SH-SY5Y (cell line): ENCODE results near the gene OLFML1.

Experiments
- GATA2 ChIP-seq: IDR thresholded peaks from 2 replicates; pipeline ENCODE4 v1.6.1; 2011; ENCODE audit warnings: mild to moderate bottlenecking, low read depth, low read length
- GATA3 ChIP-seq: IDR thresholded peaks from 2 replicates; pipeline ENCODE4 v1.6.1; 2011; ENCODE audit warnings: low read depth, mild to moderate bottlenecking, low read length, moderate library complexity

OLFML1 gene

DNA sequence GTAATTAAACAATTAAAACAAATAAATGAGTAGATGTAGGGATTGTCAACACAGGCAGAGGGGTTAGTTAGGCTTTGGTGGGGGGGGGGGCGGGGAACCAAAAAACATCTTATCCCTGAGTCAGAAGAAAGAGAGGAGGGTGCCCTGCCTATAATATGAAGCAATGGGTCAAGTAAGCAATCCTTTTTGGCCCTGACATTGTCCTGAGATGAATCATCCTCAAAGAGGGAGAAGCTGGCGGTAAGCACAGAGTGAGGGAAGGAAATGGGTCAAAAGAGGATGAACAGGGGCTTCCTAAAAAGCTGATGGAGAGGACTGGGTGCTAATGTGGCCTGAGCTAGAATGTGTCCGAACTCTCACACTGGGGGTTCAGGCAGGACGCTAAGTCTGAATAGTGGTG lies 4.7 kb downstream of the OLFML1 start:
- TF ChIP-seq GATA3 (no peak), GATA2 (no peak)

DNA sequence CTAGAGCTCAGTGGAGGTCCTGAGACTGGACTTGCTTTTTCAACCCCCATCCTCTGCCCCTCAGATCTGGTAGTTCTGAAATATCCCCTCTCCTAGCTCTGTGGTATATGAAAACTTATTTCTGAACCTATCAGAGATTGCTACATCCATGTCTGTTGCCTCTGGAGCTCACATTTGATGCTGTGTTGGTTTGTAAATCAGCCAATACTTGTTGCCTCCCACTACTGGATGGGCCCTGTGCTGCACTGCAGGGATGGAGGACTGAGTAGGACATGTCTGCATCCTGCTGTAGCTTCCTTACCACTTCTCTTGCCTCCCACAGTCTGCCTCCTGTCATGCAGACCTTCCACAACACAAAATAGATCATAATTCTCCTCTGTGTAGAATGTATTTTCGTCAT lies 5.2 kb downstream of the OLFML1 start:
- TF ChIP-seq GATA3 (no peak), GATA2 (no peak)

DNA sequence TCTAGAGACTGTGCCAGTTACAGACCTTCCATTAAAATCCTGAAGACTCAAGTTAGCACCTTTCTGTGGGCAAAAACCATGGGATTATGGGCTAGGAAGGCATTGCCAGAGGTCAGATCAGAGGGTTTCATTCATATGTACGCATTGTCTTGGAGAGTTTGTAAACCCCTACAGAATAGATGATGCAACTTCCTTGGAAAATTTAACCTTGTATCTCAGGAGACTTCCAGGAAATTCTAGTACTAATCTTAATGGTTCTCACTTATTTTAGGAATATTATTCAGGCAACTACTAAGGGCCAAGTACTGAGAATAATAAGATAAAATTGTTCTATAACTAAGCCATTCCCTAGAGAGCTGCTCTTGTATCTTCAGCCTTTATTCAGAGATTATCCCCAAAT lies 6.9 kb downstream of the OLFML1 start:
- TF ChIP-seq GATA2 (no peak), GATA3 (no peak)

DNA sequence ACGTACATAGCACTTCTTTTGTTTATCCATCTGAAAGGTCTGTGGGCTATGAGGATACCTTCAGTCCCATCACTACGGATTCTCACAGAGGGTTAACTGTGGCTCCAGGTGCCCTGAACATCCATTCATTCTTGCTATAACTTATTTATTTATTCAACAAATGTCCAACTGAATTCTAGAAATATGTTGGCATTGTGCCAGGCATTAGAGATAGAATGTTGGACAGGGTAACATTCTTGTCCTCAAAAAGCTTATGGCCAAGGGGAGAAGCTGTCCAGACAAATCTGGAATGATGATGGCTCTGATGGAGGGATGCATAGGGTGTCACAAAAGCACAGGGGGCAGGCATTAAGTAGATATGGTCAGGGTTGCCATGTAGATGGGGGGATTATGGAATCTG lies 8.4 kb downstream of the OLFML1 start:
- no peak for TF ChIP-seq GATA3
- no peak for TF ChIP-seq GATA2

DNA sequence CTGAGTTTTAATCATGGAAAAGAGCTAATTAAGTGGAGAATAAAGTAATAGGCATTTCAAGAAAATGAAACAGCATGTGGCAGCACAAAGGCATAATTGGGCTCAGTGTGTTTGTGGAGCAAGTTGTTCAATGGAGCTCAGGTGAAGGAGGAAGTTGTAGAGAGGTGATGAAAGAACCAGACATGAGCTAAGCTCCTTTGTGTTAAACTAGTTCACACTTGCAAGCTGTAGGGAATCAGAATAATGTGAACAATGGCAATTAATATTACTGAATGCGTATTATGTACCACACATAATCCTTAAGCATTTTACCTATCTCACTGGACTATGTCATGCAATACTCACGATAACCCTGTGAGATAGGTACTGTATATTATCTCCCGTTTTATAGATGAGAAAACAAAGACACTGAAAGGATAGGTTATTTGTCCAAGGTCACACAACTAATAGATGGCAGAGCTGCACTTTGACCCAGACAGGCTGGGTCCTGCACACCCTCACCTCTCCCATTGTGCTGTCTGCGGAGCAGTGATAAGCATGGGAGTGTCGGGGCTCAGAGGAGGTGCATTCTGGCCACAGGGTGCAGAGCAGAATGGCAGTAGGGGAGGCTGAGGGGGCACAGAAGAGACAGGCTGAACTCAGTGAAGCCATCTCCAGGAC lies 8.9 kb downstream of the OLFML1 start:
- TF ChIP-seq GATA2 (no peak), GATA3 (no peak)

DNA sequence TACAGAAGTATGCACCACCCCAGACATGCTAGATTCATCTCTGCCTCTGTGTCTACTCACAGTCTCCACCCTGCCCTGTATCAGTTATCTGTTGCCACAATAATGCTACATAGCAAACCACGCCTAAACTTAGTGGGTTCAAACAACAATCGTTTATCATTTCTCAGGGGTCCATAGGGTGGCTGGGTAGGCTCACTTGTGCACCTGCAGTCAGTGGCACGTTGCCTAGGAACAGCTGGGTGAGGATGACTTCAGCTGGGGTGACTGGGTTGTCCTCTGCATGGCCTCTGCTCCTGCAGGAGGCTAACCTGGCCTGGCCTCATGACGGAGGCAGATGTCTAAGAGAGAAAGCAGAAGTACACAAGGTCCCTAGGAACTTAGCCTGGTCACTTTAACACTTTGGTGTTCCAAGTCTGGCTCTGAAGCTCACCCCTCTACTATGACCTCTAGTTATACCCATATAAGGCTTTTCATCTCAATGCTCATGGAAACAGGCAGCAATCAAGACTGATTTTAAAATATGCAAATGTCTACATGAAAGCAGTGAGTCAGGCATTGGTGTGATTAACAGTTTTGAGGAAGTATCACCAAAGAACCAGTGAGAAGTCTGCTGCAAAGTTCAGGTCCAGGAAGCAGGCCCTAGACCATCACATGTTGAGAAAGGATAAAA lies 10.7 kb downstream of the OLFML1 start:
- TF ChIP-seq GATA3: no peak
- no peak for TF ChIP-seq GATA2

DNA sequence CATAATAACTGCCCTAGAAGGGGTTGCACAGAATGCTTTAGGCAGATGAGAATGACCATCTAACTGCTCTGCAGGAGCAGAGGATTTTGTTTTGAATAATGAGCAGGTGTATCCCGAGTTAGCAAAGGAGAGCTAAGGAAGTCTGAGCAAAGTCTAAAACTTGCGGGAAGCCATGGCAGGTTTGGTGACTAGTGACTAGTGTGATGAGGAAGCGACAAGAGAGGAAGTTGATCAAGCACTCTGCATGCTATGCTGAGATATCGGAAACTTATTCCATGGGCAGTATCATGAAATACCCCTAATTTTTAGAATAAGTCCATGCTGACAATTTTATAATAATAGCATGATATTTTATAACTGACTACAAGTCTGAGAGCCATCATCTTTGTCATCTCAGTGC lies 12.9 kb downstream of the OLFML1 start:
- TF ChIP-seq GATA3 (no peak), GATA2 (no peak)

DNA sequence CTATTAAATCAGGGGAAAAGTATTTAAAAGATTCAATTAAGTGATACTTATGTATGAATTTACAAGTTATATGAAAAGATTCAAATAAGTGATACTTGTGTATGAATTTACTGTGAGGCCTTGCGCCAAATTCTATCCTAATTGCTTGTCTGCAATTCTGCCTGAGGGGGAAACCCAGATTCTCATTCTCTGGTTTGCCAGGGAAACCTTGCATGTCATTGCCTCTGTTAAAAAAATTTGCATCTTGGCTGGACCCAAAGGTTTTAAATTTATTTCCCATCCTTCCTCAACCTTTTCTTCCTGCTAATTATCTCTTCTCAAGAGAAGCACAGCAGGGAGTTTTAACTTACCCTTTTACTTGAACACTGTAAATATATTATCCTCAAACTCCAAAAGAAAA lies 13.8 kb downstream of the OLFML1 start:
- no peak for TF ChIP-seq GATA3
- TF ChIP-seq GATA2: no peak

DNA sequence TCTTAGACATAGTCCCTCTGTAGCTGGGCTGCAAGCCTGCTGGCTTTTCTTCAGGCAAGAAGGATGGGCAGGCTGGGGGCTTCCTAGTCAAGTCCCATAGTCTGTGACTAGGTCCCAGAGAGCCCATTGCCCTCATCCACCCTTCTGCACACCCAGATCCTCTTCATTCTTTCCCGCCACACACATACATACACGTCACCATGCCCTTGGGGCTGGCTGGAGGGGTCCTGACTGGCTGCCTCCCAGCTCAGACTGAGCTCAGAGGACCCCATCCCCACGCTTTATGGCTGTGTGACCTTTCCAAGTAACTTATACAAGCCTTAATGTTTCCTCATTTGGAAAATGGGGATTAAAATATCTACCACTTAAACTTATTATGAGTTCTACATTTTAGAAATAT lies 14.9 kb downstream of the OLFML1 start:
- TF ChIP-seq GATA2: no peak
- no peak for TF ChIP-seq GATA3

DNA sequence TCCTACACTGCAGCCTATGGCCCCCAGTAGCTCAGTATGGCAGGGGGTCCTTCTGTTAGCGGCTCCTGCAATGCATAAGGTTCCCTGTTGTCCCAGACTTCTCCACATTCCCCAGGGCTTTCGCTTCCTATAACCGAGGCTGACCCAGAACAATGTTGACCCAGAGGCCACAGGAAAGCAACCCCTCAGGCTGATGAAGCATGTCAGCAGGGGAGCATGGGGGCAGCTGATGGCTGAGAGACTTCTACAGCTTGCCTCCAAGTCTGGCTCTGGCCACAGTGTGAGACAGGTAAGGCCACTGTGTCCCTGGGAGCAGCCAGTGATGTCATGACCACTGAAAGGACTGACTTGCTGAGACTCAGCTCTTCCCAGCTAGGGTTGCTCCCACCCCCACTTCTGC lies 15.9 kb downstream of the OLFML1 start:
- TF ChIP-seq GATA2 (no peak), GATA3 (no peak)

DNA sequence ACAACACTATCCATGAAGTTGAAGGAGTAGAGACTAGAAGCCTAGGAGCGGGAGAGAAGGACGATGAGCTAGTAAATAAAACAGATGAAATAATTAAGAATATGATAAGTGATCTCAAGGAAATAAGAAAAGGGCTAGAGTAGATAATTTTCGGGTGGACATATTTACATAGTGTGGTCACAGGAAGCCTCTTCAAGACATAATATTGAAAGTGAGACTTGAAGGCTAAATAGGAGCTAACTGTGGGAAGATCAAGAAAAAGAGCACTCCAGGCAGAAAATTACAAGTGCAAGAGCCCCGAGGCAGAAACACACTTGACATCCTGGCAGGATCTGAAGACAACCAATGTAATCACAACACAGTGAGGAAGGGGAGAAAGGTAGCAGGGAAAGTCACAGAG lies 16.6 kb downstream of the OLFML1 start:
- no peak for TF ChIP-seq GATA2

DNA sequence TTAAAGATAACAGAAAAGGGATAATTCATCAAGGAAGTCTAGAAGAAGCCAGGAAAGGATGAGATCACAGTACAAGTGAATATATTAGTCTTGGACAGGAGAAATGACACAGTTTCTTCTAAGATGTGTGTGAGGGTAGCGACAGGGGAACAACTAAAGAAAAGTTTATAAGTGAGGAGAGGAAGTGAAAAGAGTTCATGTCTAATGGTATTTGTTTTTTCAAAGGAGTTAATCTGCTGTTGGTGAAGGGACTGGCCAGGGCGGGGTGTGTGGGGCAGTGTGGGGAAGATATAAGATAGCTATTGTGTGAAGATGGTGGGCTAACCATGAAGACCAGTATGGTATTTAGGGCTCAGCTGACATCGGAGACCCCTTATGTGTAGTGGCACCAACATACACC lies 20.9 kb downstream of the OLFML1 start:
- TF ChIP-seq GATA2 (no peak), GATA3 (no peak)

DNA sequence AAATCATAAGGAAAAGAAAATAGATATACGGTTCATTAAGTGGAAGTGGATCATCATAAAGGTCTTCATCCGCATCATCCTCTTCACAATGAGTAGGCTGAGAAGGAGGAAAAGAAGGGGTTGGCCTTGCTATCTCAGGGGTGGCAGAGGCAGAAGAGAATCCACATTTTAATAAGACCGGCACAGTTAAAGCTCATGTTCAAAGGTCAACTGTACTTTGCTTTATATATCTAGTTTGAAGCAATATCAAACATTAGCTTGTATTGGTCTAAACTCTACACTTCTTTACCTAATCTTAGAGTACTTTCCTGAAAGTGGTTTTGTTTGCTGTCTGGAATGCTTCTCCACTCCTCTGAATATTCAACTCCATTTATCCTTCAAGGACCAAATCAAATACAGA lies 22.8 kb downstream of the OLFML1 start:
- TF ChIP-seq GATA2: no peak
- no peak for TF ChIP-seq GATA3

DNA sequence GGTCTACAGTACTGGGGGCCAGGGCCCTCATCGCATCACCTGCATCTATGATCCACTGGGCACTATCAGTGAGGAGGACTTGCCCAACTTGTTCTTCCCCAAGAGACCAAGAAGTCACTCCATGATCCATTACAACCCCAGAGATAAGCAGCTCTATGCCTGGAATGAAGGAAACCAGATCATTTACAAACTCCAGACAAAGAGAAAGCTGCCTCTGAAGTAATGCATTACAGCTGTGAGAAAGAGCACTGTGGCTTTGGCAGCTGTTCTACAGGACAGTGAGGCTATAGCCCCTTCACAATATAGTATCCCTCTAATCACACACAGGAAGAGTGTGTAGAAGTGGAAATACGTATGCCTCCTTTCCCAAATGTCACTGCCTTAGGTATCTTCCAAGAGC lies 24.7 kb downstream of the OLFML1 start:
- no peak for TF ChIP-seq GATA3
- no peak for TF ChIP-seq GATA2

DNA sequence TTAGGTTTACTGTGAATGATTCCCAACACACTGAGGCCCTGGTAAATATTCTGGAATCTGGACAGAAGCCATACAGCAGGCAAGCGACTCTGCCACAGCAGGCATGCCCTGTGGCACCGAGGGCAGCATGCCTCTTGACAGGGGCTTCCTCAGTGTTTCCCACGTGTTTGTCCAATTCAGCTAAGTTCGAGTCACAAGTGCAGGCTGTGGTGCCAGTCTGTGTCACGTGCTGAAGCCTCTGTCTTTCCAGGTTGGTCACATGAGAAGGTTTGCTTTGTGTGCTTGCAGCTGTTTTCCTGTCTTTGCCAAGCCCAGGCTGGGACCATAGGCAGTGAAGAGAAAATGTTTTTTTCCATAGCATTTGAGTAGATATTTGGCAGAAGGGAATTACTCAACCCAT lies 26.1 kb downstream of the OLFML1 start:
- no peak for TF ChIP-seq GATA3

DNA sequence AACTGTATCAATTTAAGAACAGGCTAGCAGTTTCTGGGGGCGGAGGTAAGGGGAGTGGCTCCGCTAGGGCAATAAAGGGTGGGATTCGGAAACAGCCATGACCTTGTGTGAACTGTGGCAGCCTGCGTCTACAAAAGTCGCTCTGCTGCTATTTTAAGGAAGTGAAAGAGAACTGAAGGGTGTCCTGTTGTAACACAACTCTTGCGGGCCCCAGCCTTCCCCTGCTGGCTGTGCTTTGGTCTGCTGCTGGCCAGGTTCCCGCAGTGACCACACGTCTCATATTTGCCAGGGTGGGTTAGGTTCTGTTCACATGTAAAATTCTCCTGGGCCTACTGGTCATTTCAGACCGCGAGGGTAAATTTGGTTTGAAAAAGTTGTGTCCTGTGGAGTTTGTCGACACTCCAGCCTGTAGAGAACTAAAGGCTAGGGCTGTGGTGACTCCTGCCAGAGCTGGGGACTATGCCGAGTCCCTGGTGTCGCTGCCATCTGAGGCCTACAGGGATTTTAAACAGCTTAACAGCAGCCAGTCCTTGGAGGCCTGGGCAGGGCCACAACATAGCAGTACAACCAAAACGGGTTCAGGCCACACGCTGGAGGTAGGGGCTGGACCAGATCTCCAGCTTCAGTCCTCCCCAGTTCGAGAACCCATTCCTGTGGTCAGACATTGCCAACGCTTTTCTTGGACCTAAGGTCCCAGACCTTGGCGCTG lies 27.4 kb downstream of the OLFML1 start:
- TF ChIP-seq GATA3 (no peak), GATA2 (no peak)

DNA sequence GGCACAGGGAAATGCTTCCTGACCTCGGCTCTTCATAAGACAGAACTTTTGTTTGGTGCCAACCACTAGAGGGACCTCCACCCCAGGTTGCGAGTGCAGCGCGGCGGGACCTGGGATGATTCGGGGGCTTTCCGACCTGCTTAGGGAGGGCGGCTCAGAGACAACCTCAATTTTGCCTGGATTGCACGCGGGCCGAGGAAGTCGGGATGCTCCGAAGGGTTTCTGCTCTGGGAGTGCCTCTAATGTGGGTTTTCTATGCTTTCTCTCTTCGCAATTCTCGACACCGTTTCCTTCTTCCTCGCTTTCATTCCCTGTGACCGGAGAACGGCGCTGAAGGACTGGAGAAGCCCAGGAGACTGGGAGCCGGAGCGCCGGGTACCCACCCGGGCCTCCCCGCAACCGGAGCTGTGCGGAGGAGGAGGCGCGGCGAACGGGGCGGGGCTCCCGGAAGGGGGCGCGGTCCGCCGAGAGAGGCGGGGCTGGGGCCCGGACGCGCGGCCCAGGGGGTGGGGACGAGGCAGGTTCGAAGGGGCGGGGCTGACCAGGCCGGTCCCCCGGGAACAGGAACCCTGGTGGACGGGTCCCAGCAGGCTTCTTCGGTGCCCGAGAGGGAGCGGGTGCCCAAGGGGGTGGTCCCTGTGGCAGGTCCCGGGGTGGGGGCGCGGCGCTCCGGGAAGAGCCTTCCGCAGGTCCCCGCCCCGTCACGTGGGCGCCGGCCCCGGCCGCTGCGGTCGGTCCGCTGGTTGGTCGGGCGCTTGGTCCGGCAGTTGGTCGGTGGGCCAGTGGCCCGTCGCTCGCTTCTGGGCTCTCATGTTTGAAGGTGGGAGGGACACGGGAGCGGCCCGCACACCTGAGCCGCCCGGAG lies 28.2 kb downstream of the OLFML1 start, which contains the start of gene PPFIBP2:
TSS of gene PPFIBP2 (plus strand) at position 766 of the 865 bp plus-strand sequence. CDS start 35,477 bp downstream, outside the sequence.
- TF ChIP-seq GATA2 (no peak), GATA3 (no peak)
